Measurements from ENCODE around the gene ATP8A2. TPM values are rescaled to one million over a fixed set of nuclear protein-coding genes. Genes with fewer than 3 reads are reported as not detected.
"Not testable (repeated sequence)": the region's sequence is repeated elsewhere in the genome, so short reads cannot be mapped to it uniquely, and the experiment has no call there.

Gene ATP8A2
- total RNA-seq, 2 experiments from 2014 or later, result not detected

- H3K27ac ChIP-seq (ENCODE audit: low read depth, low read length, poor library complexity, severe bottlenecking); intact Hi-C loops (cut with micrococcal nuclease; ENCODE audit: unreplicated experiment); H2AFZ ChIP-seq (ENCODE audit: low read length); DNase-seq (ENCODE audit: low spot score); H3K79me2 ChIP-seq (ENCODE audit: insufficient read depth, low read depth, low read length); H3K4me3 ChIP-seq (ENCODE audit: low read depth, low read length, poor library complexity, severe bottlenecking); H3K36me3 ChIP-seq (ENCODE audit: insufficient read depth, low read length); H3K9me2 ChIP-seq (ENCODE audit: insufficient read depth, low read length); H3K4me2 ChIP-seq (ENCODE audit: low read length); H3K9me3 ChIP-seq (ENCODE audit: low read length); H4K20me1 ChIP-seq (ENCODE audit: insufficient read depth, low read length); BruUV-seq (replicated peaks); CTCF ChIA-PET (ENCODE audit: unreplicated experiment): not testable (repeated sequence)
- POLR2A ChIA-PET, result interaction anchor here (1.0 kb wide), 1 partner anchor 48 kb away, joined by 3 read pairs; no protein-coding TSS in a partner anchor
- H3K4me1 ChIP-seq (ENCODE audit: insufficient read depth, low read length, poor library complexity, severe bottlenecking), result peaks cover 44% of the 10 kb centered on the region
These were observed 402.3 kb downstream of the ATP8A2 start for GRCh38 chr13:25774056-25774455.

- DNase-seq (ENCODE audit: low spot score), result no peak
- Histone ChIP-seq H2AFZ (ENCODE audit: low read length) (no peak overlapping the region), H3K79me2 (ENCODE audit: insufficient read depth, low read depth, low read length) (no peaks in the 10 kb centered on the region), H3K4me1 (ENCODE audit: insufficient read depth, low read length, poor library complexity, severe bottlenecking) (peaks cover 52% of the 10 kb centered on the region), H3K9me3 (ENCODE audit: low read length) (no peaks in the 10 kb centered on the region), H3K27ac (ENCODE audit: low read depth, low read length, poor library complexity, severe bottlenecking) (no peak overlapping the region), H4K20me1 (ENCODE audit: insufficient read depth, low read length) (no peaks in the 10 kb centered on the region), H3K4me3 (ENCODE audit: low read depth, low read length, poor library complexity, severe bottlenecking) (no peak overlapping the region), H3K9me2 (ENCODE audit: insufficient read depth, low read length) (no peaks in the 10 kb centered on the region), H3K36me3 (ENCODE audit: insufficient read depth, low read length) (no peaks in the 10 kb centered on the region), H3K4me2 (ENCODE audit: low read length) (no peak overlapping the region)
- intact Hi-C loops (cut with micrococcal nuclease; ENCODE audit: unreplicated experiment), result no loop called here
- BruUV-seq (replicated peaks), result no TSS peak
- TF ChIP-seq EZH2phosphoT487 (IDR thresholded peaks at IDR 0.05; ENCODE audit: borderline replicate concordance, low read depth, low read length) (no peak), CTCF (conservative IDR thresholded peaks at IDR 0.05; ENCODE audit: low read length) (no peak)
- ChIA-PET CTCF (ENCODE audit: unreplicated experiment) (no interaction called here), POLR2A (no interaction called here)
These were observed 403.5 kb downstream of the ATP8A2 start for GRCh38 chr13:25775275-25775674.

- Histone ChIP-seq H3K9me3 (ENCODE audit: low read length) (no peaks in the 10 kb centered on the region), H3K27ac (ENCODE audit: low read depth, low read length, poor library complexity, severe bottlenecking) (no peak overlapping the region), H3K4me1 (ENCODE audit: insufficient read depth, low read length, poor library complexity, severe bottlenecking) (peaks cover 48% of the 10 kb centered on the region), H3K79me2 (ENCODE audit: insufficient read depth, low read depth, low read length) (no peaks in the 10 kb centered on the region), H4K20me1 (ENCODE audit: insufficient read depth, low read length) (no peaks in the 10 kb centered on the region), H2AFZ (ENCODE audit: low read length) (no peak overlapping the region), H3K36me3 (ENCODE audit: insufficient read depth, low read length) (no peaks in the 10 kb centered on the region), H3K9me2 (ENCODE audit: insufficient read depth, low read length) (no peaks in the 10 kb centered on the region), H3K4me3 (ENCODE audit: low read depth, low read length, poor library complexity, severe bottlenecking) (no peak overlapping the region), H3K4me2 (ENCODE audit: low read length) (no peak overlapping the region)
- intact Hi-C loops (cut with micrococcal nuclease; ENCODE audit: unreplicated experiment), result no loop called here
- BruUV-seq (replicated peaks), result no TSS peak
- TF ChIP-seq CTCF (conservative IDR thresholded peaks at IDR 0.05; ENCODE audit: low read length) (no peak), EZH2phosphoT487 (IDR thresholded peaks at IDR 0.05; ENCODE audit: borderline replicate concordance, low read depth, low read length) (no peak)
- POLR2A ChIA-PET, result no interaction called here
- CTCF ChIA-PET (ENCODE audit: unreplicated experiment), result no interaction called here
- no peak for DNase-seq (ENCODE audit: low spot score)
These were observed 404.2 kb downstream of the ATP8A2 start for GRCh38 chr13:25775986-25776385.

Measured in OCI-LY7 (cell line).